Measurements from ENCODE around the gene DNMT1. TPM values are rescaled to one million over a fixed set of nuclear protein-coding genes. Genes with fewer than 3 reads are reported as not detected.
"Not testable (repeated sequence)": the region's sequence is repeated elsewhere in the genome, so short reads cannot be mapped to it uniquely, and the experiment has no call there.

DNMT1 gene
- 10 to 100 TPM; 57.5 to 61.2 TPM for total RNA-seq

DNA sequence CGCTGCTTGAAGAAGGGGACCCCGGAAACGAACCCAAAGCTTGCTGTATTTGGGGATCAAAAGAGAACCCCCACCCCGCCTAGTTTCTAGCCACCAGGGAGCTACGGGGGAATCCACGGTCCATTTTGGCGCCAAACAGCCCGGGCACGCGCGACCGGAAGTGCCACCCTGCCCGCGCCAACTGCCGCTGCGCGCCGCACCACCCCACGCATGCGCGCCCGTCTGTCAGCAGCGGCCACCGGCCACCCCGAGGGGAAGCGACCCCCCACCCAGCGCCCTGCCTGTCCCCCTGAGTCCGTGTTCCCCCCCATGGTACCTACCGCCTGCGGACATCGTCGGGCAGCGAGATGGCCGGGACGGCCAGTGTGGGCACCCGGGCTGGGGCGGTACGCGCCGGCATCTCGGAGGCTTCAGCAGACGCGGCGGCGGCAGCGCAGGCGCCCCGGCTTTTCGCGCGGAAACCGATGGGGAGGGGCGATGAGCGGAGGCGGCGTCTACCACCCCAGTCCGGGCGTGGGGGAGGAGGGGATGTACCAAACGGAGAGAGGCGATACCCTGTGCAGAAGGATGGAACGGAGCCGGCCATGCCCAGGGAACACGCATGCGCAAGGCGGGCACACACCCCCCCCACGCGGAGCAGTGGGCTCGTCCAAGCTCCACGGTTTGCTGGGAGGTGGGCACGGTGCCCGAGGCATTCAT is at the start of gene DNMT1:
TSS of gene DNMT1 (minus strand) at position 454 of the 699 bp plus-strand sequence. CDS start at position 400, 54 bp downstream.
- TF ChIP-seq, protein P1, sequence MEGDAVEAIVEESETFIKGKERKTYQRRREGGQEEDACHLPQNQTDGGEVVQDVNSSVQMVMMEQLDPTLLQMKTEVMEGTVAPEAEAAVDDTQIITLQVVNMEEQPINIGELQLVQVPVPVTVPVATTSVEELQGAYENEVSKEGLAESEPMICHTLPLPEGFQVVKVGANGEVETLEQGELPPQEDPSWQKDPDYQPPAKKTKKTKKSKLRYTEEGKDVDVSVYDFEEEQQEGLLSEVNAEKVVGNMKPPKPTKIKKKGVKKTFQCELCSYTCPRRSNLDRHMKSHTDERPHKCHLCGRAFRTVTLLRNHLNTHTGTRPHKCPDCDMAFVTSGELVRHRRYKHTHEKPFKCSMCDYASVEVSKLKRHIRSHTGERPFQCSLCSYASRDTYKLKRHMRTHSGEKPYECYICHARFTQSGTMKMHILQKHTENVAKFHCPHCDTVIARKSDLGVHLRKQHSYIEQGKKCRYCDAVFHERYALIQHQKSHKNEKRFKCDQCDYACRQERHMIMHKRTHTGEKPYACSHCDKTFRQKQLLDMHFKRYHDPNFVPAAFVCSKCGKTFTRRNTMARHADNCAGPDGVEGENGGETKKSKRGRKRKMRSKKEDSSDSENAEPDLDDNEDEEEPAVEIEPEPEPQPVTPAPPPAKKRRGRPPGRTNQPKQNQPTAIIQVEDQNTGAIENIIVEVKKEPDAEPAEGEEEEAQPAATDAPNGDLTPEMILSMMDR (IDR thresholded peaks at IDR 0.05), result no peak
- no peaks in the 10 kb centered on the region for H3K27me3 ChIP-seq (replicated peaks; ENCODE audit: insufficient read depth)
- H3K36me3 ChIP-seq, result no peaks in the 10 kb centered on the region
- no peaks in the 10 kb centered on the region for H3K9me3 ChIP-seq
- peak; percentile 75 for ATAC-seq (ENCODE audit: insufficient number of reproducible peaks, low FRiP score, low read depth)
- peak; percentile 91 for DNase-seq (ENCODE audit: low spot score)
- peak within 1 kb of the TSS; percentile 91 for H3K4me3 ChIP-seq
- H3K4me1 ChIP-seq (ENCODE audit: control insufficient read depth in 1 of 2, low read depth in 2 of 2), result peaks cover 3 to 28% of the 10 kb centered on the region in 2 donors
- H3K27ac ChIP-seq, result peak within 1 kb of the TSS; percentile 77 to 85

DNA sequence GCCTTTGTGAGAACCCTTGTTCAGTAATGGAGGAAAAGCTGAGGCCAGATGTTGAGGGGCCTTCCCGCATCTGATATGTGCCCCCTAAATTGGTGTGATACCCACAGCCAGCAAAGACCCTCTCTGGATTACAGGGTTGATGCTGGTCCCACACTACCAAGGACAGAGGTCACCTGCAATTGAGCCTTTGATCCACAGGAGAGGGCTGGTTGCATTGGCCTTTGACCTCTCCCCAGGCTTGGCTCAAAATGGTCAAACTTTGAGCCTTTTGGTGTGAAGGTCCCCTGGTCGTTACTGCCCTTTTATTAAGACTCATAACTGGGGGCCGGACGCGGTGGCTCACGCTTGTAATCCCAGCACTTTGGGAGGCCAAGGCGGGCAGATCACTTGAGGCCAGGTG is 48.9 kb upstream of the DNMT1 start:
- DNase-seq (ENCODE audit: low spot score) (no peak), ATAC-seq (ENCODE audit: insufficient number of reproducible peaks, low FRiP score, low read depth) (no peak)
- H3K36me3 ChIP-seq, result no peaks in the 10 kb centered on the region
- TF ChIP-seq, protein P1 (IDR thresholded peaks at IDR 0.05), result no peak
- no peak overlapping the region for H3K27ac ChIP-seq
- H3K4me1 ChIP-seq (ENCODE audit: control insufficient read depth in 1 of 2, low read depth in 2 of 2), result no peaks in the 10 kb centered on the region
- H3K27me3 ChIP-seq (replicated peaks; ENCODE audit: insufficient read depth), result no peaks in the 10 kb centered on the region
- H3K4me3 ChIP-seq, result no peak overlapping the region
- H3K9me3 ChIP-seq, result no peaks in the 10 kb centered on the region

DNA sequence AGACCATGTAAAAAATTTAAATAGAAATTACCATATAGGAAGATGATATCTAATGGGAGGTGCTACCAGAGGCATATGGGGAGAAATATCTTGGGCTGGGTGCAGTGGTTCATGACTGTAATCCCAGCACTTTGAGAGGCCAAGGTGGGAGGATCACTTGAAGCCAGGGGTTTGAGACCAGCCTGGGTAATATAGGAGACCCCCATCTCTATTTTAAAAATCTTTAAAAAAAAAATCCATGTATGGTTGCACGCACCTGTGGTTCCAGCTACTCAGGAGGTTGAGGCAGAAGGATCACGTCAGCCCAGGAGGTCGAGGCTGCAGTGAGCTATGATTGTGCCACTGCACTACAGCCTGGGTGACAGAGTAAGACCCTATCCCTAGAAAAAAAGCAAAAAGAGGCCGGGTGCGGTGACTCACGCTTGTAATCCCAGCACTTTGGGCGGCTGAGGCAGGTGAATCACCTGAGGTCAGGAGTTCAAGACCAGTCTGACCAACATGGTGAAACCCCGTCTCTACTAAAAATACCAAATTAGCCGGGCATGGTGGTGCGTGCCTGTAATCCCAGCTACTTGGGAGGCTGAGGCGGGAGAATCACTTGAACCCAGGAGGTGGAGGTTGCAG is 47.2 kb upstream of the DNMT1 start:
- H3K4me1 ChIP-seq (ENCODE audit: control insufficient read depth in 1 of 2, low read depth in 2 of 2); H3K4me3 ChIP-seq: not testable (repeated sequence)

DNA sequence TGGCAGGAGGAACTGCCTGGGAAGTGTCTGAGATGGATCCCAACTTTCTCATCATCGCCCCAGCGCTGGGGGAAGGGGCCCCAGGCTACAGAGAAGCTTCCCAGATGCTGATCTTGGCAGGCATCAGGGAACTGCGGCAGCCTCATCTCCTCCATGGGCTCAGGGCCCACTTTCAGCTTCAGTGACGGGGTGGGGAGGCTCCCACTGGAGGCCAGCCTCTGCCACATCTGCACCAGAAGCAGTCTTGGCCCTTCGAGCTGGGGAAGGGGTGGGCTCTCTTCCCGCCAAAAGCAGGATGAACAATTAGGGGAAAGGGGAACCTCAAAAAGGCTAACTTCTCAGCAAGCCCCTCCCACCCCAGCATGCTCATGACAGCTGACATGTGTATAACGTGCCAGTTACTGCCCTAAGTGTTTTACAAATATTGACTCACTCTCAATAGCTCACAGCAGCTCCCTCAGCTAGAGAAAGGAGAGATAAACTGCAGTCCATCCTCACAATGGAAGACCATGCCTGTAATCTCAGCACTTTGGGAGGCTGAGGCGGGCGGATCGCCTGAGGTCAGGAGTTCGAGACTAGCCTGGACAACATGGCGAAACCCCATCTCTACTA is 43.5 kb upstream of the DNMT1 start:
- no peaks in the 10 kb centered on the region for H3K9me3 ChIP-seq
- TF ChIP-seq, protein P1 (IDR thresholded peaks at IDR 0.05), result no peak
- no peaks in the 10 kb centered on the region for H3K27me3 ChIP-seq (replicated peaks; ENCODE audit: insufficient read depth)
- peaks cover 0 to 6% of the 10 kb centered on the region in 2 donors for H3K4me1 ChIP-seq (ENCODE audit: control insufficient read depth in 1 of 2, low read depth in 2 of 2)
- no peak for ATAC-seq (ENCODE audit: insufficient number of reproducible peaks, low FRiP score, low read depth)
- DNase-seq (ENCODE audit: low spot score), result no peak
- H3K36me3 ChIP-seq, result no peaks in the 10 kb centered on the region
- no peak overlapping the region for H3K27ac ChIP-seq
- no peak overlapping the region for H3K4me3 ChIP-seq

More for the DNA sequence above, 47.2 kb upstream of the DNMT1 start:
- H3K27me3 ChIP-seq (replicated peaks; ENCODE audit: insufficient read depth); H3K36me3 ChIP-seq; H3K27ac ChIP-seq; ATAC-seq (ENCODE audit: insufficient number of reproducible peaks, low FRiP score, low read depth); DNase-seq (ENCODE audit: low spot score); H3K9me3 ChIP-seq: not testable (repeated sequence)

DNA sequence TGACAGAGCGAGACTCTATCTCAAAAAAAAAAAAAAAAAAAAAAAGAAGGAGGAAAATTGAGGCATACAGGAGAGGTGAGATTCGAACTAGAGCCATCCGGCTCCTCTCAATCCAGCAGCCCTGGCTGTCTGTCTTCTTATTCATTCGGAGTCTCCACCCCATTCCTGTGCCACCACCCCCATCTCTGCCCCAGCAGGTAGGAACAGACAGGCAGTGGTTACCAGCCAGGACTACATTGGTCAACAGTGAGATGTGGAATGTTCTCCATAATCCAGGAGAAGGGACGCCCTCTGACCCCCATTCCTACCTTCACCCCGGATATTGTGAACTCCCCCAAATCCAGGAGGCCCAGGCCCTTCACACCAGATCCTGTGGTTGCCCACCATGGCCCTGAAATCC is 42.9 kb upstream of the DNMT1 start:
- no peak overlapping the region for H3K27ac ChIP-seq
- no peak for DNase-seq (ENCODE audit: low spot score)
- H3K4me1 ChIP-seq (ENCODE audit: control insufficient read depth in 1 of 2, low read depth in 2 of 2), result peaks cover 0 to 6% of the 10 kb centered on the region in 2 donors
- no peaks in the 10 kb centered on the region for H3K9me3 ChIP-seq
- no peaks in the 10 kb centered on the region for H3K27me3 ChIP-seq (replicated peaks; ENCODE audit: insufficient read depth)
- ATAC-seq (ENCODE audit: insufficient number of reproducible peaks, low FRiP score, low read depth), result no peak
- no peak overlapping the region for H3K4me3 ChIP-seq
- H3K36me3 ChIP-seq, result no peaks in the 10 kb centered on the region
- TF ChIP-seq, protein P1 (IDR thresholded peaks at IDR 0.05), result no peak

DNA sequence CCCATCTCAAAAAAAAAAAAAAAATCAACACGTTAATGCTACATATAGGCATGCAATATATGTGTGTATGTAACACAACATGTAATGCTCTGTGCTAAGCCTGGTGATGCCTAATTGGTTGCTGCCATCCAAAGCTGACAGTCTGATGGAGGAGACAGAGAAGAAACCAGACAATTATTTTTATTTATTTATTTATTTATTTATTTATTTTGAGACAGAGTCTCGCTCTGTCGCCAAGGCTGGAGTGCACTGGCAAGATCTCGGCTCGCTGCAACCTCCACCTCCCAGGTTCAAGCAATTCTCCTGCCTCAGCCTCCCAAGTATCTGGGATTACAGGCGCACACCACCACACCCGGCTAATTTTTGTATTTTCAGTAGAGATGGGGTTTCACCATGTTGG is 40.7 kb upstream of the DNMT1 start:
- H3K27me3 ChIP-seq (replicated peaks; ENCODE audit: insufficient read depth); H3K9me3 ChIP-seq; H3K36me3 ChIP-seq; H3K4me3 ChIP-seq; H3K27ac ChIP-seq; ATAC-seq (ENCODE audit: insufficient number of reproducible peaks, low FRiP score, low read depth); DNase-seq (ENCODE audit: low spot score); H3K4me1 ChIP-seq (ENCODE audit: control insufficient read depth in 1 of 2, low read depth in 2 of 2): not testable (repeated sequence)

Measured in thoracic aorta (tissue), 2 donors.